B cell (primary cell): ENCODE data around the gene CRABP1.

ENCODE experiments used
- CTCF ChIP-seq: fragments of 200-600 bp; IDR thresholded peaks from one replicate; pipeline ENCODE4 v1.8.0; 2022; ENCODE audit warnings: antibody characterized with exemption, mild to moderate bottlenecking
- EZH2 ChIP-seq: IDR thresholded peaks from 2 replicates; pipeline ENCODE4 v1.6.1; 2012; ENCODE audit warnings: borderline replicate concordance, low read depth, mild to moderate bottlenecking, moderate library complexity, low read length; ENCODE audit not compliant: insufficient read depth, poor library complexity, severe bottlenecking

DNA sequence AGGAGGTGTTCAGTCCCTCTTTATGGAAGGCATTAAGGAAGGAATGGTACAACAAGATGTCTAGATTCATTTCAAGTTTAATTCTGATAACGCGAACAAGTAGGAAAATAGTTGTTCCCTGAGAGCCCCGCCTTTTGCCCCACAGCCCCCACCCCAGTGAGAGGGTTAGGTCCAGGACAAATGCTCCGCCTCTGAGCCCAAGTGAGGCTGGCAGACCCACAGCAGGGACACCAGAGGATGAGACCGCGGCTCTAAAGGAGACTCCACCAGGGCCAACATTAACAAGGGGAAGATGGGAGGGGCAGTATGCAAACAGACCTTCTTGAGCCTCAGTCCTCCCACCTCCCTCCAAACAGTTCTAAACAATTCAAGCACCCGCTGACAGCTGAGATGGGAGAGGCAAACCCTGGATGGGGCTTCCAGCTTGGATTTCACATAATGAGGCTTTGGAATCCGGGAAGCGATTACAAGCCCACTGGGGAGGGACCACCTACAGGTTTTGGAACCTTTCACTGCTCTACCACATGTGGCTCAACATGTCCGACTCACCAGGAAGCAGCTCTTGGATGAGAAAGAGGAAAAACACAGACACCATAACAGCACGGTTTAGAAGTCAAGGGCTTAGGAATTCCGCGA is 54.9 kb downstream of the CRABP1 start:
- TF ChIP-seq CTCF (no peak), EZH2 (no peak)
